ENCODE measurements around the gene BRPF3. TPM values are rescaled to one million over a fixed set of nuclear protein-coding genes. Genes with fewer than 3 reads are reported as not detected.

BRPF3 gene
- total and polyA plus RNA-seq, 10 of the 15 experiments (the other 5 are each of a cell fraction or from before 2014, with no cell fraction given): 2.3 to 16.1 (median 6.7) TPM

DNA sequence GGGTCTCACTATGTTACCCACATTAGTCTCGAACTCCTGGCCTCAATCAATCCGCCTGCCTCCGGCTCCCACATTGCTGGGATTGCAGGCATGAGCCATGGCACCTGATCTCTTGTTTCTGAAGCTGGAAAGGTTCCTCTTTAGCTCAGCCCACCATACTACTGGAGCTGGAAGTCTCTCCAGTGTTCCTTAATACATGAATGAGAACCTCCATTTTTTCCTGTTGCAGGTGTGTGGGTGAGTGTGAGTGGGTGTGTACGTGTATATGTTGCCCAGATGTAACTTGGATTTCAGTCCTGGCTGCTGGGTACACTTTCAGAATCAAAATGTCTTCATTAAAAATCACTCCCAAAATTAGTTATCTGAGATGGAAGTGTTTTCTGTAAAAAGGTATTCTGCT, 84.4 kb downstream of the BRPF3 start:
- POLR2A ChIA-PET: no interaction called here
- FAIRE-seq: no peak

More for the DNA sequence above, 84.4 kb downstream of the BRPF3 start:
- no peak for DNase-seq (ENCODE audit: low read depth, low spot score)
- H3K4me2 ChIP-seq (ENCODE audit: control insufficient read depth, insufficient read depth): no peak overlapping the region
- BruUV-seq (replicated peaks): no TSS peak
- no peaks in the 10 kb centered on the region for H4K20me1 ChIP-seq (ENCODE audit: control insufficient read depth, insufficient read depth)
- CTCF ChIA-PET: interaction anchor here (1.1 to 2.5 kb wide), 7 partner anchors 9 to 207 kb away, joined by 3 to 9 read pairs (median 4); no protein-coding TSS in a partner anchor
- H3K79me2 ChIP-seq (ENCODE audit: control insufficient read depth, insufficient read depth, low read length): no peaks in the 10 kb centered on the region
- RAD21 ChIA-PET (ENCODE audit: unreplicated experiment): no interaction called here
- no peak overlapping the region for H3K9ac ChIP-seq (ENCODE audit: control insufficient read depth, insufficient read depth, low read length)
- SMC1A ChIA-PET (ENCODE audit: uncharacterized antibody, unreplicated experiment): interaction anchor here (1.2 to 1.6 kb wide), 3 partner anchors 12 to 78 kb away, joined by 3 to 5 read pairs (median 3); no protein-coding TSS in a partner anchor
- peaks cover 4% of the 10 kb centered on the region; the same call in 1 of the 2 replicates for H3K4me1 ChIP-seq (ENCODE audit: control insufficient read depth, insufficient read depth, low read length)
- no peak overlapping the region for H3K27ac ChIP-seq (ENCODE audit: control insufficient read depth, insufficient read depth)
- no peaks in the 10 kb centered on the region for H3K9me3 ChIP-seq (replicated peaks; ENCODE audit: control insufficient read depth, insufficient read depth, low read length)
- no peak overlapping the region for H3K4me3 ChIP-seq
- 26% methylated on average over 4 of the region's 4 CpGs for WGBS (ENCODE audit: insufficient coverage, insufficient replicate concordance, low lambda C conversion rate, missing lambda C conversion rate)
- intact Hi-C loops (cut with micrococcal nuclease; ENCODE audit: unreplicated experiment) (no loop called here), in situ Hi-C loops (cut with MboI) (no loop called here)
- no peaks in the 10 kb centered on the region for H3K36me3 ChIP-seq (ENCODE audit: control insufficient read depth in 2 of 2, insufficient read depth in 2 of 2, low read length in 1 of 2)
- H2AFZ ChIP-seq (ENCODE audit: control insufficient read depth, low read depth, low read length): no peak overlapping the region
- peaks cover 0 to 17% of the 10 kb centered on the region in 2 experiments for H3K27me3 ChIP-seq (replicated peaks in 1 of 2; ENCODE audit: control insufficient read depth in 2 of 2, insufficient read depth in 2 of 2, low read length in 1 of 2)
- ATAC-seq: no peak
- TF ChIP-seq SMAD1 (IDR thresholded peaks at IDR 0.05; ENCODE audit: low read depth, partially characterized antibody) (no peak), NFXL1 (IDR thresholded peaks at IDR 0.05; ENCODE audit: borderline replicate concordance) (no peak), ZZZ3 (IDR thresholded peaks at IDR 0.05; ENCODE audit: control insufficient read depth, insufficient read length, low read depth) (no peak), BACH1 (IDR thresholded peaks at IDR 0.05; ENCODE audit: borderline replicate concordance) (no peak), EZH2 (IDR thresholded peaks at IDR 0.05; ENCODE audit: borderline replicate concordance, control insufficient read depth, low read depth, low read length) (no peak), CBX5 (IDR thresholded peaks at IDR 0.05; ENCODE audit: low read depth) (no peak)

Other genes with a start within 250 kb of the BRPF3 start
Only the 7 nearest of the 8 such genes appear.
- 0.44 and 0.85 TPM in 2 replicates for gene SLC26A8, start 172.1 kb upstream of the BRPF3 start, total RNA-seq (2014; rRNA removed)
- gene SLC26A8, start 172.1 kb upstream of the BRPF3 start, total RNA-seq (2014; rRNA removed; fragmentation: Illumina TruSeq; extraction: Trizol): 0.05 and 0.09 TPM in 2 replicates
- 0.35 TPM in 1 of 2 replicates, not detected in the other for gene SLC26A8, start 172.1 kb upstream of the BRPF3 start, total RNA-seq (2021)
- gene SLC26A8, start 172.1 kb upstream of the BRPF3 start, polyA plus RNA-seq (2011; rRNA removed): not detected in 2 replicates
- gene SLC26A8, start 172.1 kb upstream of the BRPF3 start, polyA plus RNA-seq (2014; fragmentation: Illumina TruSeq; extraction: Trizol): 0.32 and 1.1 TPM in 2 replicates
- gene SLC26A8, start 172.1 kb upstream of the BRPF3 start, polyA plus RNA-seq (2014; fragmentation: Nextera tagmentation; extraction: Ambion mirVana): under 1 TPM; 0.14 to 0.18 TPM
- 0.22 and 0.26 TPM in 2 replicates for gene SLC26A8, start 172.1 kb upstream of the BRPF3 start, polyA plus RNA-seq (2014; rRNA removed)
- under 1 TPM; 0.28 to 0.95 TPM for gene SLC26A8, start 172.1 kb upstream of the BRPF3 start, polyA plus RNA-seq (2016; fragmentation: Nextera tagmentation; extraction: Ambion mirVana)
- 47.4 and 53.0 TPM in 2 replicates for gene MAPK14, start 168.9 kb upstream of the BRPF3 start, total RNA-seq (2014; rRNA removed)
- 43.6 and 44.4 TPM in 2 replicates for gene MAPK14, start 168.9 kb upstream of the BRPF3 start, total RNA-seq (2014; rRNA removed; fragmentation: Illumina TruSeq; extraction: Trizol)
- gene MAPK14, start 168.9 kb upstream of the BRPF3 start, total RNA-seq (2021): 45.6 and 49.1 TPM in 2 replicates
- gene MAPK14, start 168.9 kb upstream of the BRPF3 start, polyA plus RNA-seq (2011; rRNA removed): 59.5 and 67.9 TPM in 2 replicates
- 42.4 and 52.5 TPM in 2 replicates for gene MAPK14, start 168.9 kb upstream of the BRPF3 start, polyA plus RNA-seq (2014; fragmentation: Illumina TruSeq; extraction: Trizol)
- 10 to 100 TPM; 12.5 to 13.7 TPM for gene MAPK14, start 168.9 kb upstream of the BRPF3 start, polyA plus RNA-seq (2014; fragmentation: Nextera tagmentation; extraction: Ambion mirVana)
- 33.0 and 39.5 TPM in 2 replicates for gene MAPK14, start 168.9 kb upstream of the BRPF3 start, polyA plus RNA-seq (2014; rRNA removed)
- gene MAPK14, start 168.9 kb upstream of the BRPF3 start, polyA plus RNA-seq (2016; fragmentation: Nextera tagmentation; extraction: Ambion mirVana): 10 to 100 TPM; 37.3 to 44.2 TPM
- 38.9 and 40.2 TPM in 2 replicates for gene MAPK13, start 66.2 kb upstream of the BRPF3 start, total RNA-seq (2014; rRNA removed)
- gene MAPK13, start 66.2 kb upstream of the BRPF3 start, total RNA-seq (2014; rRNA removed; fragmentation: Illumina TruSeq; extraction: Trizol): 18.4 and 19.5 TPM in 2 replicates
- 48.0 and 52.5 TPM in 2 replicates for gene MAPK13, start 66.2 kb upstream of the BRPF3 start, total RNA-seq (2021)
- 7.5 and 8.5 TPM in 2 replicates for gene MAPK13, start 66.2 kb upstream of the BRPF3 start, polyA plus RNA-seq (2011; rRNA removed)
- 17.2 and 34.9 TPM in 2 replicates for gene MAPK13, start 66.2 kb upstream of the BRPF3 start, polyA plus RNA-seq (2014; fragmentation: Illumina TruSeq; extraction: Trizol)
- 1 to 10 TPM; 1.8 to 3.2 TPM for gene MAPK13, start 66.2 kb upstream of the BRPF3 start, polyA plus RNA-seq (2014; fragmentation: Nextera tagmentation; extraction: Ambion mirVana)
- 46.3 and 48.8 TPM in 2 replicates for gene MAPK13, start 66.2 kb upstream of the BRPF3 start, polyA plus RNA-seq (2014; rRNA removed)
- 10 to 100 TPM; 46.6 TPM for gene MAPK13, start 66.2 kb upstream of the BRPF3 start, polyA plus RNA-seq (2016; fragmentation: Nextera tagmentation; extraction: Ambion mirVana)
- gene PNPLA1, start 73.3 kb downstream of the BRPF3 start, total RNA-seq (2014; rRNA removed): not detected in 2 replicates
- not detected in 2 replicates for gene PNPLA1, start 73.3 kb downstream of the BRPF3 start, total RNA-seq (2014; rRNA removed; fragmentation: Illumina TruSeq; extraction: Trizol)
- gene PNPLA1, start 73.3 kb downstream of the BRPF3 start, total RNA-seq (2021): not detected in 2 replicates
- not detected in 2 replicates for gene PNPLA1, start 73.3 kb downstream of the BRPF3 start, polyA plus RNA-seq (2011; rRNA removed)
- 0.04 TPM in 1 of 2 replicates, not detected in the other for gene PNPLA1, start 73.3 kb downstream of the BRPF3 start, polyA plus RNA-seq (2014; fragmentation: Illumina TruSeq; extraction: Trizol)
- gene PNPLA1, start 73.3 kb downstream of the BRPF3 start, polyA plus RNA-seq (2014; fragmentation: Nextera tagmentation; extraction: Ambion mirVana): not detected
- gene PNPLA1, start 73.3 kb downstream of the BRPF3 start, polyA plus RNA-seq (2014; rRNA removed): not detected in 2 replicates
- not detected for gene PNPLA1, start 73.3 kb downstream of the BRPF3 start, polyA plus RNA-seq (2016; fragmentation: Nextera tagmentation; extraction: Ambion mirVana)
- gene BNIP5, start 140.1 kb downstream of the BRPF3 start, total RNA-seq (2014; rRNA removed): 0.05 and 0.06 TPM in 2 replicates
- gene BNIP5, start 140.1 kb downstream of the BRPF3 start, total RNA-seq (2014; rRNA removed; fragmentation: Illumina TruSeq; extraction: Trizol): 0.04 and 0.09 TPM in 2 replicates
- 0.08 and 0.13 TPM in 2 replicates for gene BNIP5, start 140.1 kb downstream of the BRPF3 start, total RNA-seq (2021)
- gene BNIP5, start 140.1 kb downstream of the BRPF3 start, polyA plus RNA-seq (2011; rRNA removed): 0.36 and 0.68 TPM in 2 replicates
- 0.09 and 0.16 TPM in 2 replicates for gene BNIP5, start 140.1 kb downstream of the BRPF3 start, polyA plus RNA-seq (2014; fragmentation: Illumina TruSeq; extraction: Trizol)
- under 1 TPM in 1 of 2 experiments, not detected in 1; 0.02 TPM for gene BNIP5, start 140.1 kb downstream of the BRPF3 start, polyA plus RNA-seq (2014; fragmentation: Nextera tagmentation; extraction: Ambion mirVana)
- gene BNIP5, start 140.1 kb downstream of the BRPF3 start, polyA plus RNA-seq (2014; rRNA removed): 0.03 and 0.04 TPM in 2 replicates
- under 1 TPM in 1 of 2 experiments, not detected in 1; 0.04 TPM for gene BNIP5, start 140.1 kb downstream of the BRPF3 start, polyA plus RNA-seq (2016; fragmentation: Nextera tagmentation; extraction: Ambion mirVana)
- gene ETV7, start 190.9 kb downstream of the BRPF3 start, total RNA-seq (2014; rRNA removed): 1.8 and 2.6 TPM in 2 replicates
- gene ETV7, start 190.9 kb downstream of the BRPF3 start, total RNA-seq (2014; rRNA removed; fragmentation: Illumina TruSeq; extraction: Trizol): 1.1 and 1.3 TPM in 2 replicates
- gene ETV7, start 190.9 kb downstream of the BRPF3 start, total RNA-seq (2021): 1.6 and 1.9 TPM in 2 replicates
- 0.04 TPM in 1 of 2 replicates, not detected in the other for gene ETV7, start 190.9 kb downstream of the BRPF3 start, polyA plus RNA-seq (2011; rRNA removed)
- gene ETV7, start 190.9 kb downstream of the BRPF3 start, polyA plus RNA-seq (2014; fragmentation: Illumina TruSeq; extraction: Trizol): 1.3 TPM in 2 replicates
- gene ETV7, start 190.9 kb downstream of the BRPF3 start, polyA plus RNA-seq (2014; fragmentation: Nextera tagmentation; extraction: Ambion mirVana): under 1 TPM; 0.23 to 0.27 TPM
- 1.8 and 2.1 TPM in 2 replicates for gene ETV7, start 190.9 kb downstream of the BRPF3 start, polyA plus RNA-seq (2014; rRNA removed)
- gene ETV7, start 190.9 kb downstream of the BRPF3 start, polyA plus RNA-seq (2016; fragmentation: Nextera tagmentation; extraction: Ambion mirVana): 1 to 10 TPM; 1.2 to 1.5 TPM
- gene PXT1, start 246.1 kb downstream of the BRPF3 start, total RNA-seq (2014; rRNA removed): 0.27 and 0.45 TPM in 2 replicates
- gene PXT1, start 246.1 kb downstream of the BRPF3 start, total RNA-seq (2014; rRNA removed; fragmentation: Illumina TruSeq; extraction: Trizol): 0.23 and 0.27 TPM in 2 replicates
- gene PXT1, start 246.1 kb downstream of the BRPF3 start, total RNA-seq (2021): 0.21 and 0.38 TPM in 2 replicates
- gene PXT1, start 246.1 kb downstream of the BRPF3 start, polyA plus RNA-seq (2011; rRNA removed): 0.24 and 0.31 TPM in 2 replicates
- gene PXT1, start 246.1 kb downstream of the BRPF3 start, polyA plus RNA-seq (2014; fragmentation: Illumina TruSeq; extraction: Trizol): 1.3 and 2.1 TPM in 2 replicates
- under 1 TPM; 0.52 to 0.60 TPM for gene PXT1, start 246.1 kb downstream of the BRPF3 start, polyA plus RNA-seq (2014; fragmentation: Nextera tagmentation; extraction: Ambion mirVana)
- 0.39 and 0.49 TPM in 2 replicates for gene PXT1, start 246.1 kb downstream of the BRPF3 start, polyA plus RNA-seq (2014; rRNA removed)
- gene PXT1, start 246.1 kb downstream of the BRPF3 start, polyA plus RNA-seq (2016; fragmentation: Nextera tagmentation; extraction: Ambion mirVana): 1 to 10 TPM; 2.5 to 2.9 TPM

All from GM12878 (cell line).